ENCODE measurements around the gene ITGB3BP.

ITGB3BP gene

DNA sequence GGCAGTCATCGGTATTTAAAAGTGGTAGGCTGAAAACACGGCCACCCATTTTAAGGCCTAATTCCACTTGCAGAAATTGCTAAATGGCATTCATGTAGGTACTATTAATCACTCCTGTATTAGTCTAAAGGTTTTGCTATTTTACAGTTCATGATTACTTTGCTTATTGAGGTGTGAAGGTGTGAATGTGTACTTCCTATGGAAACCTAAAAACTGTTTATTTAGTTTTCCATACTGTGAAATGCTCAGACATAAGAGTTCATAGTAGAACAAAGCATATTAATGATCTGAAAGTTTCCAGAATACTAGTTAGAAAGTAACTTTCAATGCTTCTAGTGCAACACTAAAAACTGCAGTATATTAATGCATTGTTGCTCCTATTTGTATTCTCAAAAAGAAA lies 69.8 kb downstream of the ITGB3BP start:
- H3K27ac ChIP-seq = no peak overlapping the region
- TF ChIP-seq, protein P1, sequence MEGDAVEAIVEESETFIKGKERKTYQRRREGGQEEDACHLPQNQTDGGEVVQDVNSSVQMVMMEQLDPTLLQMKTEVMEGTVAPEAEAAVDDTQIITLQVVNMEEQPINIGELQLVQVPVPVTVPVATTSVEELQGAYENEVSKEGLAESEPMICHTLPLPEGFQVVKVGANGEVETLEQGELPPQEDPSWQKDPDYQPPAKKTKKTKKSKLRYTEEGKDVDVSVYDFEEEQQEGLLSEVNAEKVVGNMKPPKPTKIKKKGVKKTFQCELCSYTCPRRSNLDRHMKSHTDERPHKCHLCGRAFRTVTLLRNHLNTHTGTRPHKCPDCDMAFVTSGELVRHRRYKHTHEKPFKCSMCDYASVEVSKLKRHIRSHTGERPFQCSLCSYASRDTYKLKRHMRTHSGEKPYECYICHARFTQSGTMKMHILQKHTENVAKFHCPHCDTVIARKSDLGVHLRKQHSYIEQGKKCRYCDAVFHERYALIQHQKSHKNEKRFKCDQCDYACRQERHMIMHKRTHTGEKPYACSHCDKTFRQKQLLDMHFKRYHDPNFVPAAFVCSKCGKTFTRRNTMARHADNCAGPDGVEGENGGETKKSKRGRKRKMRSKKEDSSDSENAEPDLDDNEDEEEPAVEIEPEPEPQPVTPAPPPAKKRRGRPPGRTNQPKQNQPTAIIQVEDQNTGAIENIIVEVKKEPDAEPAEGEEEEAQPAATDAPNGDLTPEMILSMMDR (conservative IDR thresholded peaks at IDR 0.05) = no peak

DNA sequence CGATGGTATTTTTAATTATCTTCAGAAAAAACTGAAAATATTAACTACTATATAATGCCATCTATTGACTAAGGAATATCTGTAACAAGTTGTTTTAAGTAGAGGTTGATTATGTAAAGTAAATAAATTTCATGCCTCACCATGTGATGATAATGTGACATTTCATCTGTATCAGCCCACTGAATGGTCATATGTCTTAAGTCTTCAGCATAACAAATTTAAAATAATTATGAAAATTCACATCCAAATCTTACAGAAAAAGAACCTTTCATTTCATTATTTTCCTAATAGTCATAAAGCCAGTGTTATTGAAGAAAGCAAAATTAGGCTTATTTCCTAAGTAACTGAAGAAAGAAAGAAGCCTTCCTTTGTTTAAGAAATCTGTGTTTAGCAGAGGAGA lies 72.6 kb downstream of the ITGB3BP start:
- TF ChIP-seq, protein P1 (conservative IDR thresholded peaks at IDR 0.05) = no peak
- H3K27ac ChIP-seq = no peak overlapping the region

GRCh38 chr1:63448731-63449246 lies 74.2 kb downstream of the ITGB3BP start:
- TF ChIP-seq, protein P1 (conservative IDR thresholded peaks at IDR 0.05) = no peak
- H3K27ac ChIP-seq = no peak overlapping the region

GRCh38 chr1:63442141-63442475 lies 80.9 kb downstream of the ITGB3BP start:
- TF ChIP-seq, protein P1 (conservative IDR thresholded peaks at IDR 0.05) = no peak
- peak overlapping the region; percentile 23 for H3K27ac ChIP-seq

DNA sequence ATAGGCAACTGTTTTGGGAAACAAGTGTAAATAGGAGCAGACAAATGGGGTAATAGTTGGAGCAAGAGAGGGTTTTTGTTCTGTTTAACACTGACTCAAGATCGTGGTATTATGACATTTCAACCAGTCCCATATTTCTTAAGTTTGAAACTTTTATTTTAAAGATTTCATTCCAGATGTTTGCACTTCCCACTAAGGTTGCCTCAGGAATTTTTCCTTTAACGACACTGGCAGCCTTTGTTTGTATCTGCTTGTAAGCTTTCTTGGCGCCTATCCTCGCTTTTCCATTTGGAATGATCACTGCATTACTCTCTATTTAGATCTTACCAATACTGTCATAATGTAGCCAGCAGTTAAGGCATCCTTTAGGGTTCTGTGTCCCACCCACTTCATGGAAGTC lies 87.9 kb downstream of the ITGB3BP start:
- no peak overlapping the region for H3K27ac ChIP-seq
- TF ChIP-seq, protein P1 (conservative IDR thresholded peaks at IDR 0.05) = no peak

DNA sequence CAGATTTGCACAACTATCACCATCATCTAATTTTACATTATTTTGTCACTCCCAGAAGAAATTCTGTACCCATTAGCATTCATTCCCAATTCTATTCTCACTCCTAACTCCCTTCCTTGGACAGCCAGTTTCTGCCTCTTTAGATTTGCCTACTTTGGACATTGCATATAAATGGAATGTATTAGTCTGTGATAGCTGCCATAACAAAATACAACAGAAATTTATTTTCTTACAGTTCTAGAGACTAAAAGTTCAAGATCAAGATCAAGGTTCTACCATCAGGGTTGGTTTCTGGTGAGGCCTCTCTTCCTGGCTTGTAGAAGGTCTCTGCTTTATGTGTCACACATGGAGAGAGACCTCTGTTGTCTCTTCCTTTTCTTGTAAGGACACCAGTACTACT lies 93.7 kb downstream of the ITGB3BP start:
- TF ChIP-seq, protein P1 (conservative IDR thresholded peaks at IDR 0.05) = no peak

DNA sequence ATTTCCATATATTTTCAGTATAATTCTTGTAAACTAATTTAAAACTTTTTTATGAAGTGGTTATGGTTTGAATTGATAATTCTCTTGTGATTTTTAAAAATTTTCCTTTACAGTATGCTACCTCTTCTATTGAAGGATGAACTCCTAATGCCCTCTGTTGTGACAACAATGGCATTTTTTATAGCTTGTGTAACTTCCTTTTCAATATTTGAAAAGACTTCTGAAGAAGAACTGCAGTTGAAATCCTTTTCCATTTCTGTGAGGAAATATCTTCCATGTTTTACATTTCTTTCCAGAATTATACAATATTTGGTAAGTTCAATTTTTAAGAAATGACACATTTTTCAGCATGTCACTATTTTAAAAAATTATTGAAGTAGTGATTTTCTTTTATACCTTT lies 94.2 kb downstream of the ITGB3BP start:
- H3K27ac ChIP-seq = peak overlapping the region; percentile 50
- TF ChIP-seq, protein P1 (conservative IDR thresholded peaks at IDR 0.05) = no peak

More for the DNA sequence above, 93.7 kb downstream of the ITGB3BP start:
- H3K27ac ChIP-seq = peak overlapping the region; percentile 50

Measured in VCaP (cell line).